OCI-LY1 (cell line): ENCODE results near the gene ZSCAN5A.

Source experiments
- EZH2 ChIP-seq: fragments of 200-600 bp; sonication (generic), shearing (Covaris generic); IDR thresholded peaks from 2 replicates; pipeline ENCODE4 v1.8.0; 2017; ENCODE audit warnings: borderline replicate concordance, mixed run types, mild to moderate bottlenecking, antibody characterized with exemption, low read length, moderate library complexity, mixed read lengths
- TF ChIP-seq, protein P1 (sequence below): fragments of 200-600 bp; sonication (generic), shearing (Covaris generic); IDR thresholded peaks from 2 replicates; pipeline ENCODE4 v1.5.1; 2017; ENCODE audit warnings: mild to moderate bottlenecking, antibody characterized with exemption, low read length, moderate library complexity, mixed read lengths

DNA sequence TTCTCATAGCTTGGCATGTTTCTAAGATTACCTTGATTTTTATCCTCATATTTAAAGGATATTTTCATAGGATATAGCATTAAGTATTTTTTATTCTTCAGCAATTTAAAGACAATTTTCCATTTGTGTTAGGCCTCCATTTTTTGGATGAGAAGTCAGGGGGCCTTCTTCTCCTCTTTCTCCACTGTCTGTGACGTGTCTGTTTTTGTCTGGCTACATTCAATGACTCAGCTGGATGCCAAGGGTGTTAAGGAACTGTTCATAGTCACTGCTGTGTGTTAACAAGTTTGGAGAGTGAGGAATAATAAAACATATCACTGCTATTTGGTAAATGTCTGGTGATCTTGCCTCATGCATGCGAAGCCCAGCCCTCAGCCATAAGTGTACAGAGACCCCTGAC, 42.3 kb upstream of the ZSCAN5A start:
- TF ChIP-seq, protein P1, sequence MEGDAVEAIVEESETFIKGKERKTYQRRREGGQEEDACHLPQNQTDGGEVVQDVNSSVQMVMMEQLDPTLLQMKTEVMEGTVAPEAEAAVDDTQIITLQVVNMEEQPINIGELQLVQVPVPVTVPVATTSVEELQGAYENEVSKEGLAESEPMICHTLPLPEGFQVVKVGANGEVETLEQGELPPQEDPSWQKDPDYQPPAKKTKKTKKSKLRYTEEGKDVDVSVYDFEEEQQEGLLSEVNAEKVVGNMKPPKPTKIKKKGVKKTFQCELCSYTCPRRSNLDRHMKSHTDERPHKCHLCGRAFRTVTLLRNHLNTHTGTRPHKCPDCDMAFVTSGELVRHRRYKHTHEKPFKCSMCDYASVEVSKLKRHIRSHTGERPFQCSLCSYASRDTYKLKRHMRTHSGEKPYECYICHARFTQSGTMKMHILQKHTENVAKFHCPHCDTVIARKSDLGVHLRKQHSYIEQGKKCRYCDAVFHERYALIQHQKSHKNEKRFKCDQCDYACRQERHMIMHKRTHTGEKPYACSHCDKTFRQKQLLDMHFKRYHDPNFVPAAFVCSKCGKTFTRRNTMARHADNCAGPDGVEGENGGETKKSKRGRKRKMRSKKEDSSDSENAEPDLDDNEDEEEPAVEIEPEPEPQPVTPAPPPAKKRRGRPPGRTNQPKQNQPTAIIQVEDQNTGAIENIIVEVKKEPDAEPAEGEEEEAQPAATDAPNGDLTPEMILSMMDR, result no peak
- no peak for TF ChIP-seq EZH2
